AML-193 (cell line): ENCODE results near the gene UPP2.
A peak's percentile ranks its signal among the peaks of the same experiment; 100 is the strongest.

Source experiments
- DNase-seq, 2 experiments: peaks; one replicate each; lab custom pipeline; 2025; lab: John Stamatoyannopoulos, UW

The UPP2 gene

GRCh38 chr2:158101384-158101926 is at the start of gene UPP2:
Gene UPP2 (plus strand): TSS chr2:158101876. CDS start chr2:158102064, 188 bp downstream.
- no peak for DNase-seq

GRCh38 chr2:158052761-158053160 is 48.9 kb upstream of the UPP2 start:
- DNase-seq: no peak

GRCh38 chr2:158056875-158057274 is 44.8 kb upstream of the UPP2 start:
- no peak for DNase-seq

- no peak for DNase-seq
Measured at GRCh38 chr2:158060160-158060834, 41.4 kb upstream of the UPP2 start.

GRCh38 chr2:158060835-158061435 is 40.7 kb upstream of the UPP2 start:
- DNase-seq: no peak

GRCh38 chr2:158061763-158062162 is 39.9 kb upstream of the UPP2 start:
- no peak for DNase-seq

- no peak for DNase-seq
Measured at GRCh38 chr2:158066046-158066713, 35.5 kb upstream of the UPP2 start.

- no peak for DNase-seq
Measured at GRCh38 chr2:158071018-158071417, 30.7 kb upstream of the UPP2 start.

- no peak for DNase-seq
Measured at GRCh38 chr2:158072361-158072760, 29.3 kb upstream of the UPP2 start.

- no peak for DNase-seq
Measured at GRCh38 chr2:158079672-158080071, 22.0 kb upstream of the UPP2 start.

- DNase-seq: no peak
Measured at GRCh38 chr2:158088093-158088492, 13.6 kb upstream of the UPP2 start.

- DNase-seq: no peak
Measured at GRCh38 chr2:158089322-158089721, 12.4 kb upstream of the UPP2 start.

GRCh38 chr2:158091647-158092046 is 10.0 kb upstream of the UPP2 start:
- DNase-seq: no peak

- peak in 1 of 2 experiments; percentile 22 for DNase-seq
Measured at GRCh38 chr2:158094487-158095092, 7.1 kb upstream of the UPP2 start.

GRCh38 chr2:158095269-158095668 is 6.4 kb upstream of the UPP2 start:
- no peak for DNase-seq

GRCh38 chr2:158095912-158096311 is 5.8 kb upstream of the UPP2 start:
- DNase-seq: no peak

GRCh38 chr2:158097481-158097880 is 4.2 kb upstream of the UPP2 start:
- DNase-seq: no peak

- no peak for DNase-seq
Measured at GRCh38 chr2:158098178-158098577, 3.5 kb upstream of the UPP2 start.

- DNase-seq: no peak
Measured at GRCh38 chr2:158099716-158100115, 2.0 kb upstream of the UPP2 start.

GRCh38 chr2:158100411-158100810 is 1.3 kb upstream of the UPP2 start:
- DNase-seq: no peak

GRCh38 chr2:158102446-158102845 is 770 bp downstream of the UPP2 start:
- no peak for DNase-seq

- DNase-seq: no peak
Measured at GRCh38 chr2:158103411-158104012, 1.8 kb downstream of the UPP2 start.
